Activated CD8-positive, alpha-beta T cell treated with anti-CD3 and anti-CD28 coated beads, Interleukin-2, amount 10 ng/mL, durations not matched to agents 7 days and 5 days (primary cell): ENCODE data around the gene DAB1. TPM values are rescaled to one million over a fixed set of nuclear protein-coding genes. Genes with fewer than 3 reads are reported as not detected.

ENCODE experiments used
- ATAC-seq: fragments of 150-1000 bp; cut with Tn5 transposase; one replicate; pipeline ENCODE4 v1.10.0; 2021; ENCODE audit warnings: moderate library complexity
- CTCF ChIA-PET: fragments of 350-600 bp; sonication (Branson Sonifier 250); formaldehyde crosslinking; loops from one replicate; lab custom pipeline; 2021; ENCODE audit warnings: antibody characterized with exemption; lab: Charles Lee
- POLR2A ChIA-PET: fragments of 350-600 bp; sonication (Branson Sonifier 250); formaldehyde crosslinking; loops from one replicate; lab custom pipeline; 2021; ENCODE audit warnings: antibody characterized with exemption; lab: Charles Lee
- DNase-seq: peaks from one replicate; pipeline ENCODE4 v3.0.0-alpha.2; 2020
- H3K27ac Mint-ChIP-seq: one replicate; pipeline ENCODE4 v1.8.0; 2021; ENCODE audit warnings: mild to moderate bottlenecking, mixed read lengths
- H3K27me3 Mint-ChIP-seq: one replicate; pipeline ENCODE4 v1.8.0; 2021; ENCODE audit warnings: low read depth, mixed read lengths
- H3K36me3 Mint-ChIP-seq: one replicate; pipeline ENCODE4 v1.8.0; 2021; ENCODE audit warnings: low read depth, mixed read lengths
- H3K4me1 Mint-ChIP-seq: one replicate; pipeline ENCODE4 v1.8.0; 2021; ENCODE audit warnings: low read depth, mixed read lengths
- H3K4me3 Mint-ChIP-seq: one replicate; pipeline ENCODE4 v1.8.0; 2021; ENCODE audit warnings: mild to moderate bottlenecking, mixed read lengths
- H3K9me3 Mint-ChIP-seq: one replicate; pipeline ENCODE4 v1.8.0; 2022; ENCODE audit warnings: mixed read lengths; ENCODE audit not compliant: insufficient read depth
- total RNA-seq, 2 experiments: library from RNA; stranded (reverse); gene quantifications; one replicate each; pipeline ENCODE4 v1.2.3, GENCODE V29; 2021

The DAB1 gene
- total RNA-seq, 2 experiments from 2014 or later = 0.10 to 0.18 TPM

GRCh38 chr1:57279909-57280666 is 143.8 kb downstream of the DAB1 start:
- CTCF ChIA-PET = no interaction called here
- no peaks in the 10 kb centered on the region for H3K27me3 Mint-ChIP-seq
- no peaks in the 10 kb centered on the region for H3K9me3 Mint-ChIP-seq
- no peaks in the 10 kb centered on the region for H3K4me1 Mint-ChIP-seq
- POLR2A ChIA-PET = no interaction called here
- ATAC-seq (no peak), DNase-seq (no peak)
- no peak overlapping the region for H3K27ac Mint-ChIP-seq
- H3K36me3 Mint-ChIP-seq = no peaks in the 10 kb centered on the region
- H3K4me3 Mint-ChIP-seq = no peak overlapping the region

- Mint-ChIP-seq H3K36me3 (no peaks in the 10 kb centered on the region), H3K9me3 (no peaks in the 10 kb centered on the region), H3K4me1 (no peaks in the 10 kb centered on the region), H3K27me3 (no peaks in the 10 kb centered on the region), H3K27ac (no peak overlapping the region), H3K4me3 (no peak overlapping the region)
- ATAC-seq (no peak), DNase-seq (no peak)
- ChIA-PET POLR2A (interaction anchor here (0.6 kb wide), 1 partner anchor 446 kb away, joined by 4 read pairs; no protein-coding TSS in a partner anchor), CTCF (no interaction called here)
These were observed 145.3 kb downstream of the DAB1 start for GRCh38 chr1:57278558-57278957.

GRCh38 chr1:57277681-57278080 is 146.2 kb downstream of the DAB1 start:
- CTCF ChIA-PET = no interaction called here
- H3K36me3 Mint-ChIP-seq = no peaks in the 10 kb centered on the region

GRCh38 chr1:57276918-57277317 is 146.9 kb downstream of the DAB1 start:
- Mint-ChIP-seq H3K4me1 (no peaks in the 10 kb centered on the region), H3K9me3 (no peaks in the 10 kb centered on the region), H3K27ac (no peak overlapping the region), H3K36me3 (no peaks in the 10 kb centered on the region), H3K27me3 (no peaks in the 10 kb centered on the region), H3K4me3 (no peak overlapping the region)
- CTCF ChIA-PET = no interaction called here
- ATAC-seq (no peak), DNase-seq (no peak)
- POLR2A ChIA-PET = no interaction called here

More at GRCh38 chr1:57277681-57278080, 146.2 kb downstream of the DAB1 start:
- Mint-ChIP-seq H3K9me3 (no peaks in the 10 kb centered on the region), H3K4me1 (no peaks in the 10 kb centered on the region), H3K4me3 (no peak overlapping the region), H3K27ac (no peak overlapping the region), H3K27me3 (no peaks in the 10 kb centered on the region)
- ATAC-seq (no peak), DNase-seq (no peak)
- POLR2A ChIA-PET = no interaction called here

- ChIA-PET POLR2A (interaction anchor here (0.6 kb wide), 1 partner anchor 550 kb away, joined by 3 read pairs; no protein-coding TSS in a partner anchor), CTCF (no interaction called here)
- no peak overlapping the region for H3K27ac Mint-ChIP-seq
- ATAC-seq (no peak), DNase-seq (no peak)
- H3K4me1 Mint-ChIP-seq = no peaks in the 10 kb centered on the region
- no peaks in the 10 kb centered on the region for H3K36me3 Mint-ChIP-seq
- H3K4me3 Mint-ChIP-seq = no peak overlapping the region
- H3K27me3 Mint-ChIP-seq = no peaks in the 10 kb centered on the region
- no peaks in the 10 kb centered on the region for H3K9me3 Mint-ChIP-seq
These were observed 151.3 kb downstream of the DAB1 start for GRCh38 chr1:57272601-57273000.

GRCh38 chr1:57272150-57272549 is 151.7 kb downstream of the DAB1 start:
- H3K4me3 Mint-ChIP-seq = no peak overlapping the region
- no peak overlapping the region for H3K27ac Mint-ChIP-seq
- H3K4me1 Mint-ChIP-seq = no peaks in the 10 kb centered on the region
- DNase-seq (no peak), ATAC-seq (no peak)
- POLR2A ChIA-PET = interaction anchor here (0.6 kb wide), 1 partner anchor 549 kb away, joined by 3 read pairs; no protein-coding TSS in a partner anchor
- no peaks in the 10 kb centered on the region for H3K9me3 Mint-ChIP-seq
- CTCF ChIA-PET = no interaction called here
- no peaks in the 10 kb centered on the region for H3K36me3 Mint-ChIP-seq
- H3K27me3 Mint-ChIP-seq = no peaks in the 10 kb centered on the region

GRCh38 chr1:57270927-57271698 is 152.7 kb downstream of the DAB1 start:
- H3K36me3 Mint-ChIP-seq = no peaks in the 10 kb centered on the region
- DNase-seq (no peak), ATAC-seq (no peak)
- ChIA-PET CTCF (interaction anchor here (1.2 kb wide), 1 partner anchor 21 kb away, joined by 3 read pairs; no protein-coding TSS in a partner anchor), POLR2A (no interaction called here)
- H3K27me3 Mint-ChIP-seq = no peaks in the 10 kb centered on the region
- H3K9me3 Mint-ChIP-seq = no peaks in the 10 kb centered on the region
- H3K27ac Mint-ChIP-seq = no peak overlapping the region
- no peak overlapping the region for H3K4me3 Mint-ChIP-seq
- no peaks in the 10 kb centered on the region for H3K4me1 Mint-ChIP-seq

GRCh38 chr1:57269630-57270225 is 154.1 kb downstream of the DAB1 start:
- H3K4me1 Mint-ChIP-seq = no peaks in the 10 kb centered on the region
- H3K27ac Mint-ChIP-seq = no peak overlapping the region
- ChIA-PET POLR2A (no interaction called here), CTCF (interaction anchor here (1.2 kb wide), 1 partner anchor 23 kb away, joined by 3 read pairs; no protein-coding TSS in a partner anchor)
- no peak for ATAC-seq
- H3K36me3 Mint-ChIP-seq = no peaks in the 10 kb centered on the region
- no peaks in the 10 kb centered on the region for H3K9me3 Mint-ChIP-seq
- no peak for DNase-seq
- no peak overlapping the region for H3K4me3 Mint-ChIP-seq
- no peaks in the 10 kb centered on the region for H3K27me3 Mint-ChIP-seq

GRCh38 chr1:57265104-57265503 is 158.8 kb downstream of the DAB1 start:
- CTCF ChIA-PET = no interaction called here
- no peaks in the 10 kb centered on the region for H3K36me3 Mint-ChIP-seq
- no peaks in the 10 kb centered on the region for H3K4me1 Mint-ChIP-seq
- no peak for DNase-seq
- ATAC-seq = no peak
- H3K27me3 Mint-ChIP-seq = no peaks in the 10 kb centered on the region
- no peaks in the 10 kb centered on the region for H3K9me3 Mint-ChIP-seq
- no peak overlapping the region for H3K27ac Mint-ChIP-seq
- POLR2A ChIA-PET = no interaction called here
- no peak overlapping the region for H3K4me3 Mint-ChIP-seq

- Mint-ChIP-seq H3K27ac (no peak overlapping the region), H3K4me3 (no peak overlapping the region), H3K27me3 (no peaks in the 10 kb centered on the region), H3K9me3 (no peaks in the 10 kb centered on the region), H3K36me3 (no peaks in the 10 kb centered on the region), H3K4me1 (no peaks in the 10 kb centered on the region)
- CTCF ChIA-PET = no interaction called here
- POLR2A ChIA-PET = no interaction called here
- no peak for ATAC-seq
- no peak for DNase-seq
These were observed 161.4 kb downstream of the DAB1 start for GRCh38 chr1:57262472-57262871.

- no peak overlapping the region for H3K4me3 Mint-ChIP-seq
- H3K9me3 Mint-ChIP-seq = no peaks in the 10 kb centered on the region
- H3K27me3 Mint-ChIP-seq = no peaks in the 10 kb centered on the region
- no peaks in the 10 kb centered on the region for H3K36me3 Mint-ChIP-seq
- H3K27ac Mint-ChIP-seq = no peak overlapping the region
- POLR2A ChIA-PET = no interaction called here
- CTCF ChIA-PET = no interaction called here
- no peak for ATAC-seq
- H3K4me1 Mint-ChIP-seq = no peaks in the 10 kb centered on the region
- no peak for DNase-seq
These were observed 165.1 kb downstream of the DAB1 start for GRCh38 chr1:57258557-57259325.
